ENCODE data around the gene SLC7A14.

Gene SLC7A14

DNA sequence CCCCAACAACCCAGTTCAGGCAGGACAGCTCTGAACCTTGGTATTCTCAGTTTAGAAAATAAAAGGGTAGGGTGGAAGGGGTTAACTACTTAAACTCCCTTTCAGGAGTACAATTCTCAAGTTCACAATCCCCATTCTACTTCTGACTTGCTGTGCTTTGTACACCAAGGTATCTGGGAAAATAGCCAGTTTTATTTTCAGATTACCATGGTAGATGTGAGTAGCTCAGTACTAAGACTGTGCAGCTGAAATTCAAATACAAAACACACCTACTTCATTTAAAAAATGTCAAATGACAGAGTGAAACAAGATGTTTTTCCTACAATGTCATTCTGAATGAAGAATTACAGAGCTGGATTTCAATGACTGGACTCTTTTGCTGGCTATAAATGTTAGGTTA is 27.4 kb downstream of the SLC7A14 start:
- H3K27ac ChIP-seq, result no peak overlapping the region
- TF ChIP-seq ZFX (IDR thresholded peaks at IDR 0.05), result no peak
- TF ChIP-seq, protein P1, sequence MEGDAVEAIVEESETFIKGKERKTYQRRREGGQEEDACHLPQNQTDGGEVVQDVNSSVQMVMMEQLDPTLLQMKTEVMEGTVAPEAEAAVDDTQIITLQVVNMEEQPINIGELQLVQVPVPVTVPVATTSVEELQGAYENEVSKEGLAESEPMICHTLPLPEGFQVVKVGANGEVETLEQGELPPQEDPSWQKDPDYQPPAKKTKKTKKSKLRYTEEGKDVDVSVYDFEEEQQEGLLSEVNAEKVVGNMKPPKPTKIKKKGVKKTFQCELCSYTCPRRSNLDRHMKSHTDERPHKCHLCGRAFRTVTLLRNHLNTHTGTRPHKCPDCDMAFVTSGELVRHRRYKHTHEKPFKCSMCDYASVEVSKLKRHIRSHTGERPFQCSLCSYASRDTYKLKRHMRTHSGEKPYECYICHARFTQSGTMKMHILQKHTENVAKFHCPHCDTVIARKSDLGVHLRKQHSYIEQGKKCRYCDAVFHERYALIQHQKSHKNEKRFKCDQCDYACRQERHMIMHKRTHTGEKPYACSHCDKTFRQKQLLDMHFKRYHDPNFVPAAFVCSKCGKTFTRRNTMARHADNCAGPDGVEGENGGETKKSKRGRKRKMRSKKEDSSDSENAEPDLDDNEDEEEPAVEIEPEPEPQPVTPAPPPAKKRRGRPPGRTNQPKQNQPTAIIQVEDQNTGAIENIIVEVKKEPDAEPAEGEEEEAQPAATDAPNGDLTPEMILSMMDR (conservative IDR thresholded peaks at IDR 0.05), result no peak

DNA sequence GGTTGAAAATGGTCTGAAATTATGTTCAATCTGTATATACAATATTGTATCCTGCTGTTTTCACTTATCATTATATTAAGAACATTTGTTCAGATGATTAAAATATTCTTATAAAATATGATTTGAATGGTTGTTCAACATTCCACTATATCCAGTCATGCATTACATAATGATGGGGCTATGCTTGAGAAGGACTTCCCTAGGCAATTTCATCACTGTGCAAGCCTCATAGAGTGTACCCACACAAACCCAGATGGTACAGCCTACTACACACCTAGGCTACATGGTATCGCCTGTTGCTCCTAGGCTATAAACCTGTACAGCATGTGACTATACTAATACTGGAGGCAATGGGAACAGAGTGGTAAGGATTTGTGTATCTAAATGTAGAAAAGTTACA is 30.5 kb downstream of the SLC7A14 start:
- TF ChIP-seq ZFX (IDR thresholded peaks at IDR 0.05), result no peak
- TF ChIP-seq, protein P1 (conservative IDR thresholded peaks at IDR 0.05), result no peak
- H3K27ac ChIP-seq, result no peak overlapping the region

DNA sequence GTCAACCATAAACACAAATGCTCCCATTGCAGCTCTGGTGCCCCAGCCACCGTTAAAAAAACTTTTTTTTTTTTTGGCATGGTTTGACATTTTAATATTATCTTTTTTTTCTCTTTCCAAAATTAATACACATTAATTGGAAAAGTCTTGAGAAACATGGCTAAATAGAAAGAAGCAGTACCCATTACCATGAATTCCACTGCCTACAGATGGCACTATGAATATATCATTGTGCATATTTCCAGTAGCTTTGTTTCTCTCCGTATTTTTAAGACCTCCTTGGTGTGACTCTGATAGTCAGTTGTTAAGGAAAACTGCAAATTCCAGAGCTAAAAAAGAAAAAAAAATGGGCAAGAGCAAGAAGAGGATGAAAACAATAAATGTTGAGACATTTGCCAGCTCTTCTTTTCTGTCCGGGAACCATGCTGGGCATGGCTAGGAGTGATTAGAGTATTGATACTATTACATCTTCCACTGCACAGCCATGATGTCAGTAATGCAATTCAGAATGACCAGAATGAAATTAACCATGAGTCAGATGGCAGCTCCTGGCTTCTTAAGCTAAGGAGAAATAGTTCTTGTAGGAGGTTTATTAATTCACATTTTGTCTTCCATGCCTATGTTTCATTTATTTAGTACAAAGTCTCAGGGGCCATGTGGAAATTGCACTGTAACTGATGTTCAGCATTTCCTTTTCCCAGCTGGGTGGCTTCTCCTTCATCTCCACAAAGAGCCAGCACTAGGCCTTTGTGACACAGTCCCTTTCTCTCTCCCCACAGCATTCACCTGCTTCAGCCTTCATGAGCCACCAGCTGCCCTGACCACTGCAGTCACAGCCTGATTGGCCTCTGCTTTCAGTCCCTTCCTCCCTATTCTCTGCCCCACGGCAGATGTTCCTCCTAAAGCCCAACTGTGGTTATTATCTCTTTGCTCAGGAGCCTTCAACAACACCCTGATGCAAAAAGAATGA is 31.8 kb downstream of the SLC7A14 start:
- no peak overlapping the region for H3K27ac ChIP-seq
- TF ChIP-seq ZFX (IDR thresholded peaks at IDR 0.05), result no peak
- TF ChIP-seq, protein P1 (conservative IDR thresholded peaks at IDR 0.05), result peak; percentile 18

DNA sequence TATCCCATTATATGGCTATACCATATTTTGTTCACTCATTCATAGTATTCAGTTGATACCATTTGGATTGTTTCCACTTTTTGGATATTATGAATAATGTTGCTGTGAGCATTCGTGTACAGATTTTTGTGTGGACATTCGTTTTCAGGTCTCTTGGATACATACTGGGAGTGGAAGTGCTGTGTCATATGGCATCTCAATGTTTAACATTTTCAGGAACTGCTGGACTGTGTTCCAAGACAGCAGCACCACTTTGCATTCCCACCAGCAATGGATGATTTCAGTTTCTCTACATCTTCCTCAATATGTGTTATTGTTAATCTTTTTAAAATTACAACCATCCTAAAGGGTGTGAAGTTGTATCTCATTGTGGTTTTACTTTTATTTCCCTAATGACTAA is 34.6 kb downstream of the SLC7A14 start:
- H3K27ac ChIP-seq, result no peak overlapping the region
- TF ChIP-seq, protein P1 (conservative IDR thresholded peaks at IDR 0.05), result no peak
- TF ChIP-seq ZFX (IDR thresholded peaks at IDR 0.05), result no peak

DNA sequence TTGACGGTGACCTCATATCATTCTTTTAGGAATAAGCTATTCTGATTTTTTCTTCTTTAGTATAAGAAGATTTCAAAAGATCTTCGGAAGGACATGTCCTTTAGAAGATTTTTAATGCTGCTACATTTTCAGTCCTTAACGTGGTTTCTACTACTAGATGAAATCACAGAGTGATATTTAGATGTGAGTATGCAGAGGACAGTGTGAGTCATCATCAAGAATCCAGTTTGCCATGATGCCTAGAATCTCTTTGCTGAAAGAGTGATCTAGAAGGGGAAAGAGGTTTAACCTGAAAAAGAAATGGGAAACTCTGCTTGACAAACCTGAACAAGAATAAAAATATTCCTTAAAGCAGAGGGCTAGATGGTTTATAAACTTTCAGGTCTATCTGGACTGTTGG is 43.2 kb downstream of the SLC7A14 start:
- TF ChIP-seq, protein P1 (conservative IDR thresholded peaks at IDR 0.05), result no peak
- no peak for TF ChIP-seq ZFX (IDR thresholded peaks at IDR 0.05)
- no peak overlapping the region for H3K27ac ChIP-seq

DNA sequence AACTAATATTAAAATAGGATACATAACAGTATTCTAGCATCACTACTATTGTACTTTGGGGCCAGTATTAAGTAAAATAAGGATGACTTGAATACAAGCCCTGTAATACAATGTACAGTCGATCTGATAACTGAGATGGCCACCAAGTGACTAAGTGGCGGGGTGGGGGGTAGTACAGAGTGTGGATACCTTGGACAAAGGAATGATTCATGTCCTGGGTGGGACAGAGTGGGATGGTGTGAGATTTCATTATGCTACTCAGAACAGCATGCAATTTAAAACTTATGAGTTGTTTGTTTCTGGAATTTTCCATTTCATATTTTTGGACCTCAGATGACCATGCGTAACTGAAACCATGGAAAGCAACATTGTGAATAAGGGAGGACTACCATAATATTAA is 46.0 kb downstream of the SLC7A14 start:
- TF ChIP-seq ZFX (IDR thresholded peaks at IDR 0.05), result no peak
- TF ChIP-seq, protein P1 (conservative IDR thresholded peaks at IDR 0.05), result no peak
- H3K27ac ChIP-seq, result no peak overlapping the region

DNA sequence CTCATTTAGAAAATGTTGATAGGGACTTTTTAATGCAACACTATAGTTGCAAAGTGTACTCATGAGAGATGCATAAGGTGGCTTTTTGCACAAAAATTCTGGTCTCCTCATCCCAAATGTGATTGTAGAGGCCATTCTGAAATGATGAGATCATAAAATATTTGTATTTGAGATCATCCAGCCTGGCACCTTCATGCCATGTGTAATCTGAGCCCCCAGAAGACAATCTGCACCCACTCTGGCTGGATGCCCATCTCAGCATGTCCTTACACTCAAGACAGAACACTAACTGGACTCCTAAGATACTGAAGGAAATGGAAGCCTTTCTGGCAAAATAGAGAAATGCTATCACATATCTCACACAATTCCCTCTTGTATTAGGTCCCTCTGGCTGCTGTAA is 49.2 kb downstream of the SLC7A14 start:
- TF ChIP-seq, protein P1 (conservative IDR thresholded peaks at IDR 0.05), result no peak
- no peak for TF ChIP-seq ZFX (IDR thresholded peaks at IDR 0.05)
- no peak overlapping the region for H3K27ac ChIP-seq

Measured in C4-2B (cell line).